Measurements from ENCODE around the gene FAM187B. TPM values are rescaled to one million over a fixed set of nuclear protein-coding genes. Genes with fewer than 3 reads are reported as not detected.

FAM187B gene
- total and polyA plus RNA-seq, 10 donors: 0.48 to 0.61 (median 0.51) TPM; not detected in 7

- peaks cover 11 to 46% (median 31%) of the 10 kb centered on the region in 6 donors for H3K4me1 ChIP-seq
- no peaks in the 10 kb centered on the region for H3K27me3 ChIP-seq (replicated peaks in 1 of 7)
- H3K4me3 ChIP-seq: no peak overlapping the region
- peak; percentile 55 for DNase-seq
- H3K36me3 ChIP-seq: peaks cover 0 to 30% (median 0%) of the 10 kb centered on the region in 6 donors
- H3K27ac ChIP-seq: no peak overlapping the region
- 81 to 89% (median 85%) methylated on average over 10 of the region's 10 CpGs for WGBS, 5 donors
- no peaks in the 10 kb centered on the region for H3K9me3 ChIP-seq
- peak in 2 of 3 donors; percentile 10 to 41 for TF ChIP-seq POLR2AphosphoS5 (IDR thresholded peaks at IDR 0.05)
- TF ChIP-seq, protein P1, sequence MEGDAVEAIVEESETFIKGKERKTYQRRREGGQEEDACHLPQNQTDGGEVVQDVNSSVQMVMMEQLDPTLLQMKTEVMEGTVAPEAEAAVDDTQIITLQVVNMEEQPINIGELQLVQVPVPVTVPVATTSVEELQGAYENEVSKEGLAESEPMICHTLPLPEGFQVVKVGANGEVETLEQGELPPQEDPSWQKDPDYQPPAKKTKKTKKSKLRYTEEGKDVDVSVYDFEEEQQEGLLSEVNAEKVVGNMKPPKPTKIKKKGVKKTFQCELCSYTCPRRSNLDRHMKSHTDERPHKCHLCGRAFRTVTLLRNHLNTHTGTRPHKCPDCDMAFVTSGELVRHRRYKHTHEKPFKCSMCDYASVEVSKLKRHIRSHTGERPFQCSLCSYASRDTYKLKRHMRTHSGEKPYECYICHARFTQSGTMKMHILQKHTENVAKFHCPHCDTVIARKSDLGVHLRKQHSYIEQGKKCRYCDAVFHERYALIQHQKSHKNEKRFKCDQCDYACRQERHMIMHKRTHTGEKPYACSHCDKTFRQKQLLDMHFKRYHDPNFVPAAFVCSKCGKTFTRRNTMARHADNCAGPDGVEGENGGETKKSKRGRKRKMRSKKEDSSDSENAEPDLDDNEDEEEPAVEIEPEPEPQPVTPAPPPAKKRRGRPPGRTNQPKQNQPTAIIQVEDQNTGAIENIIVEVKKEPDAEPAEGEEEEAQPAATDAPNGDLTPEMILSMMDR (IDR thresholded peaks at IDR 0.05 in 8 of 11, conservative IDR thresholded peaks at IDR 0.05 in 3 of 11): no peak
- intact Hi-C loops (cut with DNase I; ENCODE audit: low total_unique reads): no loop called here
These were observed 32.3 kb upstream of the FAM187B start for GRCh38 chr19:35260694-35261304.

- peaks cover 0 to 47% (median 22%) of the 10 kb centered on the region in 6 donors for H3K4me1 ChIP-seq
- H3K27ac ChIP-seq: peak overlapping the region in 4 of 8 donors; percentile 6 to 37 (median 23)
- no peak overlapping the region for H3K4me3 ChIP-seq
- intact Hi-C loops (cut with DNase I; ENCODE audit: low total_unique reads): no loop called here
- no peaks in the 10 kb centered on the region for H3K27me3 ChIP-seq (replicated peaks in 1 of 7)
- H3K36me3 ChIP-seq: peaks cover 0 to 38% (median 0%) of the 10 kb centered on the region in 6 donors
- 58 to 83% (median 76%) methylated on average over 9 of the region's 9 CpGs for WGBS, 5 donors
- H3K9me3 ChIP-seq: no peaks in the 10 kb centered on the region
- peak; percentile 35 for DNase-seq
- TF ChIP-seq, protein P1 (IDR thresholded peaks at IDR 0.05 in 8 of 11, conservative IDR thresholded peaks at IDR 0.05 in 3 of 11): no peak
- TF ChIP-seq POLR2AphosphoS5 (IDR thresholded peaks at IDR 0.05) (no peak), POLR2A (IDR thresholded peaks at IDR 0.05) (no peak)
These were observed 28.5 kb upstream of the FAM187B start for GRCh38 chr19:35257113-35257461.

DNA sequence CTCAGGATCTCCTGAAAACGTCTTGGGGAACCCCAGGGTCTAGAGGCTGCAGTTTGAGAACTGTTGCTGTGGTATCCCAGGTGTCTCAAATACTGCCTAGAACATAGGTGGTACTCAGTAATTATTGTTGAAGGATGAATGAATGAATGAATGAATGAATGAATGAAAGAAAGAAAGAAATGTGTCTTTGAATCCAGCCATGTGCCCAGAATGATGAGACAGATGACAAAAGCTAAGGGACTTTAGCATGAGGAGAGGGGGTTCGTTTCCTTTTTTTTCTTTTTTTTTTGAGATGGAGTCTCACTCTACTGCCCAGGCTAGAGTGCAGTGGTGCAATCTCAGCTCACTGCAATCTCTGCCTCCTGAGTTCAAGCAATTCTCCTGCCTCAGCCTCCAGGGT is 28.0 kb upstream of the FAM187B start:
- Histone ChIP-seq H3K27ac (peak overlapping the region in 1 of 8 donors; percentile 30), H3K4me1 (peaks cover 0 to 47% (median 20%) of the 10 kb centered on the region in 6 donors), H3K36me3 (peaks cover 0 to 35% (median 0%) of the 10 kb centered on the region in 6 donors), H3K9me3 (no peaks in the 10 kb centered on the region), H3K27me3 (replicated peaks in 1 of 7) (no peaks in the 10 kb centered on the region), H3K4me3 (no peak overlapping the region)
- 46 to 82% (median 66%) methylated on average over 2 of the region's 2 CpGs for WGBS, 5 donors
- intact Hi-C loops (cut with DNase I; ENCODE audit: low total_unique reads): no loop called here
- DNase-seq: no peak
- TF ChIP-seq POLR2AphosphoS5 (IDR thresholded peaks at IDR 0.05) (no peak), POLR2A (IDR thresholded peaks at IDR 0.05) (no peak)
- TF ChIP-seq, protein P1 (IDR thresholded peaks at IDR 0.05 in 8 of 11, conservative IDR thresholded peaks at IDR 0.05 in 3 of 11): no peak

- TF ChIP-seq POLR2A (IDR thresholded peaks at IDR 0.05) (no peak), POLR2AphosphoS5 (IDR thresholded peaks at IDR 0.05) (peak in 2 of 3 donors; percentile 56 to 57)
- TF ChIP-seq, protein P1 (IDR thresholded peaks at IDR 0.05 in 8 of 11, conservative IDR thresholded peaks at IDR 0.05 in 3 of 11): no peak
- Histone ChIP-seq H3K27me3 (replicated peaks in 1 of 7) (peaks cover 0 to 11% (median 0%) of the 10 kb centered on the region in 7 donors), H3K9me3 (no peaks in the 10 kb centered on the region), H3K4me1 (peaks cover 0 to 62% (median 30%) of the 10 kb centered on the region in 6 donors), H3K4me3 (no peak overlapping the region), H3K36me3 (peaks cover 0 to 42% (median 0%) of the 10 kb centered on the region in 6 donors), H3K27ac (peak overlapping the region in 7 of 8 donors; percentile 36 to 74 (median 63))
- DNase-seq: peak; percentile 49
- WGBS, 5 donors: 79 to 89% (median 87%) methylated on average over 17 of the region's 17 CpGs
- intact Hi-C loops (cut with DNase I; ENCODE audit: low total_unique reads): no loop called here
These were observed 26.1 kb upstream of the FAM187B start for GRCh38 chr19:35254341-35255297.

All from spleen (tissue), 11 donors.